K562 (cell line): Measurements from ENCODE around the gene GHDC. TPM values are rescaled to one million over a fixed set of nuclear protein-coding genes. Genes with fewer than 3 reads are reported as not detected.

ENCODE experiments used
- CHD2 ChIP-seq: IDR thresholded peaks from 2 replicates; pipeline ENCODE4 v1.6.1; 2011; ENCODE audit warnings: low read depth, low read length
- COPS2 ChIP-seq: fragments of 450-650 bp; conservative IDR thresholded peaks from 2 replicates; pipeline ENCODE4 v1.6.1; 2016; ENCODE audit warnings: mild to moderate bottlenecking, moderate library complexity
- MCM7 ChIP-seq, 2 experiments: fragments of 450-650 bp; IDR thresholded peaks; 2 replicates each; pipeline ENCODE4 v1.6.1; 2016 to 2018
- MYBL2 ChIP-seq, 2 experiments: fragments of 450-650 bp in 1 of 2; sonication (generic) in 1 of 2; formaldehyde crosslinking in 1 of 2; IDR thresholded peaks; 2 replicates each; pipeline versions ENCODE4 v1.6.1 to v1.8.1; 2017 to 2022; ENCODE audit warnings: borderline replicate concordance in 1 of 2, inconsistent platforms in 1 of 2, low read depth in 1 of 2, mild to moderate bottlenecking in 1 of 2, missing genetic modification reagents in 1 of 2, moderate library complexity in 1 of 2
- NCOR1 ChIP-seq: fragments of 450-650 bp; IDR thresholded peaks from 2 replicates; pipeline ENCODE4 v1.6.1; 2016; ENCODE audit warnings: mild to moderate bottlenecking, moderate library complexity
- RBFOX2 ChIP-seq: fragments of 200-400 bp; formaldehyde crosslinking; IDR thresholded peaks from 2 replicates; pipeline ENCODE4 v1.6.1; 2017; ENCODE audit warnings: low read depth, mild to moderate bottlenecking, low read length, moderate library complexity
- RFX7 ChIP-seq: fragments of 250-450 bp; sonication (Bioruptor Pico); IDR thresholded peaks from 2 replicates; pipeline ENCODE4 v1.5.1; 2021; ENCODE audit warnings: mild to moderate bottlenecking
- SRF ChIP-seq, 2 experiments: fragments of 250-450, 450-650 bp in 1 of 2; sonication (Bioruptor Pico) in 1 of 2; sonication (generic) in 1 of 2; formaldehyde crosslinking; IDR thresholded peaks; 2 replicates each; pipeline versions ENCODE4 v1.5.0 to v1.5.1; 2020 to 2022; ENCODE audit warnings: mild to moderate bottlenecking in 1 of 2, missing genetic modification reagents in 1 of 2
- TEAD2 ChIP-seq: fragments of 450-650 bp; IDR thresholded peaks from 2 replicates; pipeline ENCODE4 v1.6.1; 2016; ENCODE audit warnings: missing genetic modification characterization, control low read depth, missing compliant biosample characterization
- TEAD4 ChIP-seq, 2 experiments: sonication (generic) in 1 of 2; formaldehyde crosslinking in 1 of 2; IDR thresholded peaks; 2 replicates each; pipeline versions ENCODE4 v1.6.1 to v1.8.0; 2012 to 2022; ENCODE audit warnings: borderline replicate concordance in 1 of 2, inconsistent platforms in 1 of 2, low read length in 1 of 2, mild to moderate bottlenecking in 1 of 2, missing genetic modification reagents in 1 of 2
- ZNF551 ChIP-seq: fragments of 250-450 bp; sonication (Bioruptor Pico); IDR thresholded peaks from 2 replicates; pipeline ENCODE4 v1.5.0; 2021; ENCODE audit warnings: mild to moderate bottlenecking, moderate library complexity
- polyA plus RNA-seq, 8 experiments: library from polyadenylated mRNA; depleted of rRNA in 4 of 8; stranded (reverse) in 5 of 8; unstranded in 3 of 8; fragments of >200 nt; fragmentation: Nextera tagmentation in 2 of 8; fragmentation: Illumina TruSeq in 1 of 8; extraction: Ambion mirVana in 2 of 8; extraction: Trizol in 1 of 8; gene quantifications; 2 replicates each; pipeline versions ENCODE4 v1.2.1 to v1.2.3, GENCODE V29; 2011 to 2014; ENCODE audit warnings: inconsistent platforms in 1 of 8, missing spikeins in 1 of 8
- total RNA-seq, 7 experiments: library from RNA; depleted of rRNA in 6 of 7; stranded (reverse); fragments of >200 nt in 6 of 7; fragmentation: Illumina TruSeq in 2 of 7; extraction: Trizol in 2 of 7; gene quantifications; 2 replicates each; pipeline versions ENCODE4 v1.2.1 to v1.2.3, GENCODE V29; 2011 to 2021; ENCODE audit warnings: low replicate concordance in 1 of 7
- TF ChIP-seq, protein P1 (sequence below): fragments of 450-650 bp; IDR thresholded peaks from 2 replicates; pipeline ENCODE4 v1.6.1; 2016; ENCODE audit warnings: mild to moderate bottlenecking, moderate library complexity
- TF ChIP-seq, protein P2 (sequence below): sonication (generic); formaldehyde crosslinking; IDR thresholded peaks from 2 replicates; pipeline ENCODE4 v1.4.0; 2020; ENCODE audit warnings: mild to moderate bottlenecking, missing genetic modification reagents

The GHDC gene
- total and polyA plus RNA-seq, 9 of the 15 experiments (the other 6 are each of a cell fraction or from before 2014, with no cell fraction given) = 0.65 to 23.2 (median 11.2) TPM

DNA sequence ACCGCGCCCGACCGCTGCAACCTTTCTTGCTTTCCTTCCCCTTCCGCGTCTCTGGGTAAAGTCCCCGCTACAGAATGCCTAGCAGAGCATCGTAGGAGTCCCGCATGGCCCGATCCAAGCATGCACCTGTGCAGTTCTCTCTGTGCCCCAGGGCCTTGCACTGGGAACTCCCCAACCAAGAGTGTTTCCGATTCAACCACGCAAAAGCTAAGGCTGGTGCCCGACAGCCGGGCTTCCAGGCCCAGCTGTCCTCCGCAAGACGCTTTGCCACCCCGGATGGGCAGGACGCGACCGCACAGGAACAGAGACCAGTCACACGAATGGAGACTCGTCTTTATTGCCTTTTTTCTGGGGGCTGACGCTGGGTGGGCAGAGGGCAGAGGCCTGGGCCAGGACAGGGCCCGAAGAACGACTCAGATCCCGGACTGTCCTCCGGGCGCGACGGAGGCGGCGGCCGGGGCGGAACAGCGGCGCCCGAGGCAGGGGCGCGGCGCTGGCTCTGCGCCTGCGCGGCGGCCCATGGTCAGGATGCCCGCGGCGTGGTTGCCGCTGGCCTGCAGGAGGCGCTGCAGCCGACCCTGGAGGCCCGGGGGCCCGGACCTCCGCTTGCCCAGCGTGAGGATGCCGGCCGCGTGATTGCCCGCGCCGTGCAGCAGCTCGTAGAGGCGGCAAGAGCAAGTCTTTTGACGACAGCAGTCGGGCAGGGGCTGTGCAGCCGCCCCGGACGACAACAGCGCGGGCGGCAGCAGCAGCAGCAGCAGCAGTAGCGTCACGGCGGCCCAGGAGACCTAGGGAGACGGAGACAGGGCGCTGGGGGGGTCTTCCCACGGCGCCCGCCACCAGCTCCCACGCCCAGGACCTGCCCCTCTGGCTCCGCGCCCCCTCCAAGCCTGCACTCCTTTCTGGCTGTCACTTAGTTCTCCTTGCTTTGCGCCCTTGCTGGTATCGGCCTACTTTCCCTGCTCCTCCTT, 10.3 kb downstream of the GHDC start (continued):
- TF ChIP-seq, protein P1, sequence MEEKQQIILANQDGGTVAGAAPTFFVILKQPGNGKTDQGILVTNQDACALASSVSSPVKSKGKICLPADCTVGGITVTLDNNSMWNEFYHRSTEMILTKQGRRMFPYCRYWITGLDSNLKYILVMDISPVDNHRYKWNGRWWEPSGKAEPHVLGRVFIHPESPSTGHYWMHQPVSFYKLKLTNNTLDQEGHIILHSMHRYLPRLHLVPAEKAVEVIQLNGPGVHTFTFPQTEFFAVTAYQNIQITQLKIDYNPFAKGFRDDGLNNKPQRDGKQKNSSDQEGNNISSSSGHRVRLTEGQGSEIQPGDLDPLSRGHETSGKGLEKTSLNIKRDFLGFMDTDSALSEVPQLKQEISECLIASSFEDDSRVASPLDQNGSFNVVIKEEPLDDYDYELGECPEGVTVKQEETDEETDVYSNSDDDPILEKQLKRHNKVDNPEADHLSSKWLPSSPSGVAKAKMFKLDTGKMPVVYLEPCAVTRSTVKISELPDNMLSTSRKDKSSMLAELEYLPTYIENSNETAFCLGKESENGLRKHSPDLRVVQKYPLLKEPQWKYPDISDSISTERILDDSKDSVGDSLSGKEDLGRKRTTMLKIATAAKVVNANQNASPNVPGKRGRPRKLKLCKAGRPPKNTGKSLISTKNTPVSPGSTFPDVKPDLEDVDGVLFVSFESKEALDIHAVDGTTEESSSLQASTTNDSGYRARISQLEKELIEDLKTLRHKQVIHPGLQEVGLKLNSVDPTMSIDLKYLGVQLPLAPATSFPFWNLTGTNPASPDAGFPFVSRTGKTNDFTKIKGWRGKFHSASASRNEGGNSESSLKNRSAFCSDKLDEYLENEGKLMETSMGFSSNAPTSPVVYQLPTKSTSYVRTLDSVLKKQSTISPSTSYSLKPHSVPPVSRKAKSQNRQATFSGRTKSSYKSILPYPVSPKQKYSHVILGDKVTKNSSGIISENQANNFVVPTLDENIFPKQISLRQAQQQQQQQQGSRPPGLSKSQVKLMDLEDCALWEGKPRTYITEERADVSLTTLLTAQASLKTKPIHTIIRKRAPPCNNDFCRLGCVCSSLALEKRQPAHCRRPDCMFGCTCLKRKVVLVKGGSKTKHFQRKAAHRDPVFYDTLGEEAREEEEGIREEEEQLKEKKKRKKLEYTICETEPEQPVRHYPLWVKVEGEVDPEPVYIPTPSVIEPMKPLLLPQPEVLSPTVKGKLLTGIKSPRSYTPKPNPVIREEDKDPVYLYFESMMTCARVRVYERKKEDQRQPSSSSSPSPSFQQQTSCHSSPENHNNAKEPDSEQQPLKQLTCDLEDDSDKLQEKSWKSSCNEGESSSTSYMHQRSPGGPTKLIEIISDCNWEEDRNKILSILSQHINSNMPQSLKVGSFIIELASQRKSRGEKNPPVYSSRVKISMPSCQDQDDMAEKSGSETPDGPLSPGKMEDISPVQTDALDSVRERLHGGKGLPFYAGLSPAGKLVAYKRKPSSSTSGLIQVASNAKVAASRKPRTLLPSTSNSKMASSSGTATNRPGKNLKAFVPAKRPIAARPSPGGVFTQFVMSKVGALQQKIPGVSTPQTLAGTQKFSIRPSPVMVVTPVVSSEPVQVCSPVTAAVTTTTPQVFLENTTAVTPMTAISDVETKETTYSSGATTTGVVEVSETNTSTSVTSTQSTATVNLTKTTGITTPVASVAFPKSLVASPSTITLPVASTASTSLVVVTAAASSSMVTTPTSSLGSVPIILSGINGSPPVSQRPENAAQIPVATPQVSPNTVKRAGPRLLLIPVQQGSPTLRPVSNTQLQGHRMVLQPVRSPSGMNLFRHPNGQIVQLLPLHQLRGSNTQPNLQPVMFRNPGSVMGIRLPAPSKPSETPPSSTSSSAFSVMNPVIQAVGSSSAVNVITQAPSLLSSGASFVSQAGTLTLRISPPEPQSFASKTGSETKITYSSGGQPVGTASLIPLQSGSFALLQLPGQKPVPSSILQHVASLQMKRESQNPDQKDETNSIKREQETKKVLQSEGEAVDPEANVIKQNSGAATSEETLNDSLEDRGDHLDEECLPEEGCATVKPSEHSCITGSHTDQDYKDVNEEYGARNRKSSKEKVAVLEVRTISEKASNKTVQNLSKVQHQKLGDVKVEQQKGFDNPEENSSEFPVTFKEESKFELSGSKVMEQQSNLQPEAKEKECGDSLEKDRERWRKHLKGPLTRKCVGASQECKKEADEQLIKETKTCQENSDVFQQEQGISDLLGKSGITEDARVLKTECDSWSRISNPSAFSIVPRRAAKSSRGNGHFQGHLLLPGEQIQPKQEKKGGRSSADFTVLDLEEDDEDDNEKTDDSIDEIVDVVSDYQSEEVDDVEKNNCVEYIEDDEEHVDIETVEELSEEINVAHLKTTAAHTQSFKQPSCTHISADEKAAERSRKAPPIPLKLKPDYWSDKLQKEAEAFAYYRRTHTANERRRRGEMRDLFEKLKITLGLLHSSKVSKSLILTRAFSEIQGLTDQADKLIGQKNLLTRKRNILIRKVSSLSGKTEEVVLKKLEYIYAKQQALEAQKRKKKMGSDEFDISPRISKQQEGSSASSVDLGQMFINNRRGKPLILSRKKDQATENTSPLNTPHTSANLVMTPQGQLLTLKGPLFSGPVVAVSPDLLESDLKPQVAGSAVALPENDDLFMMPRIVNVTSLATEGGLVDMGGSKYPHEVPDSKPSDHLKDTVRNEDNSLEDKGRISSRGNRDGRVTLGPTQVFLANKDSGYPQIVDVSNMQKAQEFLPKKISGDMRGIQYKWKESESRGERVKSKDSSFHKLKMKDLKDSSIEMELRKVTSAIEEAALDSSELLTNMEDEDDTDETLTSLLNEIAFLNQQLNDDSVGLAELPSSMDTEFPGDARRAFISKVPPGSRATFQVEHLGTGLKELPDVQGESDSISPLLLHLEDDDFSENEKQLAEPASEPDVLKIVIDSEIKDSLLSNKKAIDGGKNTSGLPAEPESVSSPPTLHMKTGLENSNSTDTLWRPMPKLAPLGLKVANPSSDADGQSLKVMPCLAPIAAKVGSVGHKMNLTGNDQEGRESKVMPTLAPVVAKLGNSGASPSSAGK = peak; percentile 99
- TF ChIP-seq, protein P2, sequence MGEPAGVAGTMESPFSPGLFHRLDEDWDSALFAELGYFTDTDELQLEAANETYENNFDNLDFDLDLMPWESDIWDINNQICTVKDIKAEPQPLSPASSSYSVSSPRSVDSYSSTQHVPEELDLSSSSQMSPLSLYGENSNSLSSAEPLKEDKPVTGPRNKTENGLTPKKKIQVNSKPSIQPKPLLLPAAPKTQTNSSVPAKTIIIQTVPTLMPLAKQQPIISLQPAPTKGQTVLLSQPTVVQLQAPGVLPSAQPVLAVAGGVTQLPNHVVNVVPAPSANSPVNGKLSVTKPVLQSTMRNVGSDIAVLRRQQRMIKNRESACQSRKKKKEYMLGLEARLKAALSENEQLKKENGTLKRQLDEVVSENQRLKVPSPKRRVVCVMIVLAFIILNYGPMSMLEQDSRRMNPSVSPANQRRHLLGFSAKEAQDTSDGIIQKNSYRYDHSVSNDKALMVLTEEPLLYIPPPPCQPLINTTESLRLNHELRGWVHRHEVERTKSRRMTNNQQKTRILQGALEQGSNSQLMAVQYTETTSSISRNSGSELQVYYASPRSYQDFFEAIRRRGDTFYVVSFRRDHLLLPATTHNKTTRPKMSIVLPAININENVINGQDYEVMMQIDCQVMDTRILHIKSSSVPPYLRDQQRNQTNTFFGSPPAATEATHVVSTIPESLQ (CRISPR knock-in tag) = no peak
- TF ChIP-seq MYBL2 (IDR thresholded peaks at IDR 0.05; ENCODE audit: low read depth) (no peak), MYBL2 (CRISPR knock-in tag; IDR thresholded peaks at IDR 0.05; ENCODE audit: borderline replicate concordance) (no peak), MCM7 (IDR thresholded peaks at IDR 0.05) (no peak), RBFOX2 (peak; percentile 84), ZNF551 (CRISPR knock-in tag) (no peak), NCOR1 (no peak), TEAD4 (IDR thresholded peaks at IDR 0.05; ENCODE audit: low read length) (0 out of 2 replicates have a peak, but pooled peaks have one; percentile 19), TEAD4 (CRISPR knock-in tag; IDR thresholded peaks at IDR 0.05; ENCODE audit: borderline replicate concordance) (no peak), SRF (CRISPR knock-in tag; IDR thresholded peaks at IDR 0.05) (no peak), TEAD2 (no peak), RFX7 (no peak), COPS2 (no peak), CHD2 (no peak)
